ENCODE measurements around the gene LRRC2. TPM values are rescaled to one million over a fixed set of nuclear protein-coding genes. Genes with fewer than 3 reads are reported as not detected.
"Not testable (repeated sequence)": the region's sequence is repeated elsewhere in the genome, so short reads cannot be mapped to it uniquely, and the experiment has no call there.

The LRRC2 gene
- total and polyA plus RNA-seq, 8 donors, result 0.46 to 2.2 (median 1.0) TPM

DNA sequence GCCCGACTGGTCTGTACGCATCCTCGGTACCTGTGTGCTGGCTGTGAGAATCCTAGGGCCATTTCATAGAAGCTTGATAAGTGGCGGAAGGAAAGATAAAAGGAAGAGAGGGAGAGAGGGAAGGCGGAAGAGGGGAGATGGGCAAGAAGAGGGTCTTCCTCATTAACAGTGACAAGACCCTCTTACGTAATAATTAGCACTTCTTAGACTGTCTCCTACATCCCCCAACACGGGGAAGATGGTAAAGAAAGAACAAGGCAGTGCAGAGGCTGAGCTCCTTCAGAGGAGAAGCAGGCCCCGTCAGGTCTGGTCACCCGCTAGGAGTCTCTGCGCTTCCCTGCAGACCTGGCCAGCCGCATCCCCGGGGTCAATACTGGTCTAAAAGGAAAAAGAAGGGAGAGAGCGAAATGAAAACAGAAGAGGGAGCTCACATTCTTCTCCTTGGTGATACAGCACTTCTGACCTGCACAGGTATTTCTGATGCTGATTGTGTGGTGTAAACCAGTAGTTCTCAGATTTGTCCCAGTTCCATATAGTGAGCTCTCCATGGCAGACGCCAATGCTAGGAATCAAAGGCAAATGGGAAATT lies 27.3 kb upstream of the LRRC2 start:
- TF ChIP-seq, protein P1, sequence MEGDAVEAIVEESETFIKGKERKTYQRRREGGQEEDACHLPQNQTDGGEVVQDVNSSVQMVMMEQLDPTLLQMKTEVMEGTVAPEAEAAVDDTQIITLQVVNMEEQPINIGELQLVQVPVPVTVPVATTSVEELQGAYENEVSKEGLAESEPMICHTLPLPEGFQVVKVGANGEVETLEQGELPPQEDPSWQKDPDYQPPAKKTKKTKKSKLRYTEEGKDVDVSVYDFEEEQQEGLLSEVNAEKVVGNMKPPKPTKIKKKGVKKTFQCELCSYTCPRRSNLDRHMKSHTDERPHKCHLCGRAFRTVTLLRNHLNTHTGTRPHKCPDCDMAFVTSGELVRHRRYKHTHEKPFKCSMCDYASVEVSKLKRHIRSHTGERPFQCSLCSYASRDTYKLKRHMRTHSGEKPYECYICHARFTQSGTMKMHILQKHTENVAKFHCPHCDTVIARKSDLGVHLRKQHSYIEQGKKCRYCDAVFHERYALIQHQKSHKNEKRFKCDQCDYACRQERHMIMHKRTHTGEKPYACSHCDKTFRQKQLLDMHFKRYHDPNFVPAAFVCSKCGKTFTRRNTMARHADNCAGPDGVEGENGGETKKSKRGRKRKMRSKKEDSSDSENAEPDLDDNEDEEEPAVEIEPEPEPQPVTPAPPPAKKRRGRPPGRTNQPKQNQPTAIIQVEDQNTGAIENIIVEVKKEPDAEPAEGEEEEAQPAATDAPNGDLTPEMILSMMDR (IDR thresholded peaks at IDR 0.05), result no peak
- intact Hi-C loops (cut with DNase I), result no loop called here
- no peaks in the 10 kb centered on the region for H3K9me3 ChIP-seq
- no peaks in the 10 kb centered on the region for H3K36me3 ChIP-seq
- ATAC-seq (no peak), DNase-seq (no peak), FAIRE-seq (no peak)
- no peaks in the 10 kb centered on the region for H3K4me1 ChIP-seq
- no peak overlapping the region for H3K4me3 ChIP-seq
- no peaks in the 10 kb centered on the region for H3K27me3 ChIP-seq
- no peak overlapping the region for H3K27ac ChIP-seq
- 87 to 92% methylated on average over 14 of the region's 14 CpGs for WGBS, 2 donors

DNA sequence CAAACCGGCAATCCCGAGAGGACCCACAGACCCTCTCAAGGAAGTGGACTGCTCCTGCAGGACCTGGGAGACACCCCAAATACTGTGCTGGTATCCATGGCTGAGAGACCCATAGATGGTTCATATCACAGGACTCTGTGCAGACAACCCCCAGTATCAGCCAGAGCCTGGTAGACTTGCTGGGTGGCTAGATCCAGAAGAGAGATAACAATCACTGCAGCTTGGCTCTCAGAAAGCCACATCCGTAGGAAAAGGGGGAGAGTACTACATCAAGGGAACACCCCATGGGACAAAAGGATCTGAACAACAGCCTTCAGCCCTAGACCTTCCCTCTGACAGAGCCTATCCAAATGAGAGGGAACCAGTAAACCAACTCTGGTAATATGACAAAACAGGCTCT lies 21.2 kb upstream of the LRRC2 start:
- intact Hi-C loops (cut with DNase I), result not testable (repeated sequence)

DNA sequence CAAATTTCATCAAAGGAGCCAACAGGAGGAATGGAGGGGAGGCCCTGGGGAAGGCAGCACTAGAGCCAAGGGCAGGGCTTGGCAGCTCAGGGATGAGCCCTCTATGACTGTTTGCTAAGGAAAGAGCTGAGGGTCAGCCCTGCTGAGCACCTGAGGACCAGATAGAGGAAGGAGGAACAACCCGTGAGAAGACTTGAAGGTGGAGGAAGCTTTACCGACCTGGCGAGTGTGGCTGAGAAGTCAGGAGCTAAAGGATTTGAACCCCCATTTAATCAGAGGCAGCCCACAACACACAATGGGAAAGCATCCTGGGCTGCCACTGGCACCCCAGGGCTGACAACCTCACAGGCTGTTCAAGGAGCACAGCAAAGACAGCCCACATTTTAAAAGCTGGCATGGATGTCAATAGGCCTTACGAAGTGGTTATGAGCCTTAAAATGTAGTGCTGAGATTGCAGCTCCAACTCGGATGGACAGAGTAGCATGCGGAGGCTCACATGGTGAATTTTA lies 20.7 kb upstream of the LRRC2 start:
- no peaks in the 10 kb centered on the region for H3K36me3 ChIP-seq
- ATAC-seq (peak; percentile 13 to 31 (median 21)), DNase-seq (no peak), FAIRE-seq (no peak)
- H3K9me3 ChIP-seq, result no peaks in the 10 kb centered on the region
- peaks cover 12 to 19% (median 15%) of the 10 kb centered on the region in 3 donors for H3K4me1 ChIP-seq
- intact Hi-C loops (cut with DNase I), result no loop called here
- TF ChIP-seq, protein P1 (IDR thresholded peaks at IDR 0.05), result no peak
- no peaks in the 10 kb centered on the region for H3K27me3 ChIP-seq
- WGBS, 2 donors, result 91 to 94% methylated on average over 6 of the region's 6 CpGs
- no peak overlapping the region for H3K4me3 ChIP-seq
- peak overlapping the region; percentile 22 to 68 (median 33) for H3K27ac ChIP-seq

More for the DNA sequence above, 21.2 kb upstream of the LRRC2 start:
- not testable (repeated sequence) for H3K27ac ChIP-seq, H3K27me3 ChIP-seq, H3K9me3 ChIP-seq, DNase-seq, FAIRE-seq, ATAC-seq, H3K36me3 ChIP-seq, H3K4me3 ChIP-seq
- WGBS, 2 donors, result 85% methylated on average over 3 of the region's 3 CpGs
- peaks cover 12 to 19% (median 15%) of the 10 kb centered on the region in 3 donors for H3K4me1 ChIP-seq

DNA sequence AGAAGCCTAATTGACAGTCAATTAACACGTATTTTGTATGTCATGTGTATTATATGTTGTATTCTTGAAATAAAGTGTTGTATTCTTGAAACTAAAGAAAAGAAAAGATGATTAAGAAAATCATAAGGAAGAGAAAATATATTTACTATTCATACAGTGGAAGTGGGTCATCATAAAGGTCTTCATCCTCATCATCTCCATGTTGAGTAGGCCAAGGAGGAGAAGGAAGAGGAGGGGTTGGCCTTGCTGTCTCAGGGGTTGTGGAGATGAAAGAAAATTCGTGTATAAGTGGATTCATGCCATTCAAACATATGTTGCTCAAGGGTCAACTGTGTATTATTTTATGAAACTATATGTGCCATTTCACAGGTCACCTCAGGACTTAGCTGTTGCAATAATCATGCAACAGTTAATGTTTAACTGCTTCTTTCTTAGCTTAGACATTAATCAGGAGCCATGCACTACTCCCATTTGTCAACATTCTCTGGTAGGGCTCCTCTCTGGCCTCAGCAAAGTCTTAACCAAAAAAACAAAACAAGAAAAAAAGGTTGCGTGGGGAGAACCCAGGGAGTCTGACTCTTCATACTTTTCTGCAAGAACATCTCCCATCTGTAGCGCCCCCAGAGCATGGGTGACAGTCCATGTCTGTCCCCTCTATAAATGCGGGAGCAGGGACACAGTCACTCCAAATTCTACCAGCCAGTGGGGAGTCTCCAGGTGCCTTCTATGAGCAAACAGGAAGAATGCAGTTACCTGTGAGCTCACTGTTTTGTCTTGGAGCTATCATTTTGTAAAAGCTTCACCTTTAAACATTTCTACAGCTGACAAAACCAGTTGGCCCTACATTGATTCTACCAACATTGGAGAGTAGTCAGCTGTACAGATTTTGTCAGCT lies 19.9 kb upstream of the LRRC2 start:
- H3K9me3 ChIP-seq, result no peaks in the 10 kb centered on the region
- FAIRE-seq, result no peak
- WGBS, 2 donors, result 36 to 38% methylated on average over 5 of the region's 5 CpGs
- peak overlapping the region; percentile 22 to 68 (median 33) for H3K27ac ChIP-seq
- DNase-seq, result peak in 1 of 6 donors; percentile 37
- peaks cover 12 to 19% (median 15%) of the 10 kb centered on the region in 3 donors for H3K4me1 ChIP-seq
- H3K27me3 ChIP-seq, result no peaks in the 10 kb centered on the region
- intact Hi-C loops (cut with DNase I), result no loop called here
- ATAC-seq, result peak; percentile 95 to 99 (median 98)
- H3K4me3 ChIP-seq, result no peak overlapping the region
- TF ChIP-seq, protein P1 (IDR thresholded peaks at IDR 0.05), result no peak
- H3K36me3 ChIP-seq, result no peaks in the 10 kb centered on the region

DNA sequence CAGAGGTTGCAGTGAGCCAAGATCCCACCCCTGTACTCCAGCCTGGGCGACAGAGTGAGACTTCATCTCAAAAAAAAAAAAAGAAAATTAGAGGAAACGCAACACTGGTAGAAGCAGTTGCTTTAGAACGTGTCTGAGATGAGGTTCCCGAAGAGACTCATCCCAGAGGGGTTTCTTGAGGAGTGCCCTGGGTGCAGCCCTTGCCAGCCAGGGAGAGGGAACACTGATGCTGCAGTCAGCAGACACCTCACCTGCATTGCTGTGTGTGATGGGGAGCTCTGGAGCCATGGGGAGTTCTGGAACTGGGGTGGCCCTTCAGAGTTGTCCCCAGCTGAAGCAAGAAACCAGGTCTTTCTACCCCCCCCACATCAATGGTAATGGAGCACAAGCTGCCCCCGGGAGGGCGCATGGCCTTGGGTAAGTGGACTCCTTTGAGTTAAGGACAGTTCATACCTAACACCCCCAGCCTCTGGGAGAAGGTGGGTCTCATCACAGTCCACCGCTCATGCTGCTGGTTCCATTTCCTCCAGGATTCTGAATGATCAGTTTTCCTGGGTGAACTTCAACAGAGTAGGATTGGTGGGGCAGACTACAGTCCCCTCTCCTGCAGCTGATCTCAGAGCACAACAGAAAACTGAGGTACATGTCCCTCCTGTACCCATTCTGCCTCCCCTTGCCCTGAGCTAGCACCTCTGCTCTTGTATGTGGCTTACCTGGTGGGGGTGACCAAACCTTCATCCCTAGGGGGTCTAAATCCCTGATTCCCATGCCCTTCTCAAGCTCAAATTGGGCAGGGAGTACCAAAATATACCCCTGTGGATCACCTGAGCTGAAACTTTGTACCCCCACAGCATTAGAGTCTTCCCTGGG lies 18.7 kb upstream of the LRRC2 start:
- Histone ChIP-seq H3K36me3 (no peaks in the 10 kb centered on the region), H3K27me3 (no peaks in the 10 kb centered on the region), H3K4me3 (no peak overlapping the region), H3K27ac (no peak overlapping the region), H3K4me1 (peaks cover 12 to 19% (median 15%) of the 10 kb centered on the region in 3 donors), H3K9me3 (no peaks in the 10 kb centered on the region)
- WGBS, 2 donors, result 95 to 99% methylated on average over 7 of the region's 7 CpGs
- DNase-seq, result no peak
- ATAC-seq, result no peak
- TF ChIP-seq, protein P1 (IDR thresholded peaks at IDR 0.05), result no peak
- intact Hi-C loops (cut with DNase I), result no loop called here
- no peak for FAIRE-seq
